GM12864 (cell line): ENCODE data around the gene MAMDC2.

Source experiments
- DNase-seq: peaks from one replicate; pipeline ENCODE4 v3.0.0-alpha.2; 2011; ENCODE audit warnings: low read depth
- H3K4me3 ChIP-seq: 2 replicates; pipeline ENCODE4 v1.5.1; 2011; ENCODE audit warnings: mild to moderate bottlenecking, low read depth, low read length, control low read depth
- TF ChIP-seq, protein P1 (sequence below): IDR thresholded peaks from 2 replicates; pipeline ENCODE4 v1.5.1; 2011; ENCODE audit warnings: low read depth, mild to moderate bottlenecking, moderate library complexity, low read length, control low read depth, inconsistent platforms; ENCODE audit errors: missing control alignments

The MAMDC2 gene

DNA sequence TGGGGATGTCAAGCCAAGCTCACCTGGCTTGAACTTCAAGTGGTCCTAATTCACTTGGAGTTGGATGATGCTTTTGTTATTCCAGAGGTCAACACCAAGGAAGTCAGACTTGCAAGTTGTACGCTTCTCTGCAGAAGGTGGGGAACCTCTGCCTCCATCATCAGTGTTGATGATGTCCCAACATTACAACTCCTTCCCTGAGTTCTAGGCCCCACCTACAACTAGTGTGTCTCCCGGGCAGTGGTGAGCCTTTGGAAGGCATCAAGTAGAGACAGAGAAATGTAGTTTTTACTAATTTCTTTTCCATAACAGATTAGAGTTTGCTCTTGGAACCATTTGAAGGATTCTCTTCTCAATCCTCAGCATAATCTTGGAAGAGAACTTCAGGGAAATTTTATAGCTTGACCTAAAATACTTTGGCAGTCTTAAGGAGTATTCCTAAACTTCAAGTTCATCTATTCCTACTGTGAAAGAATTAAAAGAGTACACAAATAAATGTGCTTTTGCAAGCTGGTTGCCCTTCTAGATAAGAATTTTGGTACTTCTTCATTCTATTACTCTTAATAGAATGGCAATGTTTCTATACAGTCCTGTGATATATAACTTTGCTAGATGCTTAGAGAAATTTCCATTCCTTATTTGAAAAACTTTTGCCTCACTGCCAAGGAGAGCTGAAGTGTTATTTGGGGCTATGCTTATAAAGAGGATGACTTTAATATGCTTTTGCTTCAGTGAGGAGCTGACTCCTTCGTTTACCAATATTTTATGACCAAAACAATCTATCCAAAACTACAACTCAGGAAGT is 12.0 kb downstream of the MAMDC2 start:
- TF ChIP-seq, protein P1, sequence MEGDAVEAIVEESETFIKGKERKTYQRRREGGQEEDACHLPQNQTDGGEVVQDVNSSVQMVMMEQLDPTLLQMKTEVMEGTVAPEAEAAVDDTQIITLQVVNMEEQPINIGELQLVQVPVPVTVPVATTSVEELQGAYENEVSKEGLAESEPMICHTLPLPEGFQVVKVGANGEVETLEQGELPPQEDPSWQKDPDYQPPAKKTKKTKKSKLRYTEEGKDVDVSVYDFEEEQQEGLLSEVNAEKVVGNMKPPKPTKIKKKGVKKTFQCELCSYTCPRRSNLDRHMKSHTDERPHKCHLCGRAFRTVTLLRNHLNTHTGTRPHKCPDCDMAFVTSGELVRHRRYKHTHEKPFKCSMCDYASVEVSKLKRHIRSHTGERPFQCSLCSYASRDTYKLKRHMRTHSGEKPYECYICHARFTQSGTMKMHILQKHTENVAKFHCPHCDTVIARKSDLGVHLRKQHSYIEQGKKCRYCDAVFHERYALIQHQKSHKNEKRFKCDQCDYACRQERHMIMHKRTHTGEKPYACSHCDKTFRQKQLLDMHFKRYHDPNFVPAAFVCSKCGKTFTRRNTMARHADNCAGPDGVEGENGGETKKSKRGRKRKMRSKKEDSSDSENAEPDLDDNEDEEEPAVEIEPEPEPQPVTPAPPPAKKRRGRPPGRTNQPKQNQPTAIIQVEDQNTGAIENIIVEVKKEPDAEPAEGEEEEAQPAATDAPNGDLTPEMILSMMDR = no peak
- DNase-seq = no peak
- H3K4me3 ChIP-seq = no peak overlapping the region

DNA sequence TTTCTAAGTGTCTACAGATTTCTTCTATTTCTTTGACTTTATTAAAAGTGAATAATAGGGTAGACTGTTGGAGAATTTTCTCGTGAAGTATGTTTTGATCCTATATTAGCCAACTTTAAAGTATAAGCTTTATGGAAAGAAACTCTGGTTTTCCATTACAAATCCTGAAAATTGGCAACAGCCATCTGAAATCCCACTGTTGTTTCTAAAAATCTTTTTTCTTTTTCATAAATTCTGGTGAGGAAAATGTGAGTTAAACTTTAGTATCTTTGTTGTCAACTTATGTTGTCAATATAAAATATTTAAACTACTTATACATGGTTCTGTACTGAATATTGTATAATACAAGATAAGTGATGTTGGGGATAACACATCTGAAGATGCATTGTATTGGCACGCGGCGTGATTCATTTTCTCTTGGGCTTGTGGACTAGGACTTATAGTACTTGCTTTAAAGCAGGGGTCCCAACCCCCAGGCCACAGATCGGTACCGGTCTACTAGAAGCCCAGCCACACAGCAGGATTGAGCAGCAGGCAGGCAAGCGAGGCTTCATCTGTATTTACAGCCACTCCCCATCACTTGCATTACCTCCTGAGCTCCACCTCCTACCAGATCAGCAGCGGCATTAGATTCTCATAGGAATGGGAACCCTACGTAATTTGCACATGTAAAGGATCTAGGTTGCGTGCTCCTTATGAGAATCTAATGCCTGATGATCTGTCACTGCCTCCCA is 12.7 kb downstream of the MAMDC2 start:
- TF ChIP-seq, protein P1 = no peak
- no peak for DNase-seq
- H3K4me3 ChIP-seq = no peak overlapping the region

DNA sequence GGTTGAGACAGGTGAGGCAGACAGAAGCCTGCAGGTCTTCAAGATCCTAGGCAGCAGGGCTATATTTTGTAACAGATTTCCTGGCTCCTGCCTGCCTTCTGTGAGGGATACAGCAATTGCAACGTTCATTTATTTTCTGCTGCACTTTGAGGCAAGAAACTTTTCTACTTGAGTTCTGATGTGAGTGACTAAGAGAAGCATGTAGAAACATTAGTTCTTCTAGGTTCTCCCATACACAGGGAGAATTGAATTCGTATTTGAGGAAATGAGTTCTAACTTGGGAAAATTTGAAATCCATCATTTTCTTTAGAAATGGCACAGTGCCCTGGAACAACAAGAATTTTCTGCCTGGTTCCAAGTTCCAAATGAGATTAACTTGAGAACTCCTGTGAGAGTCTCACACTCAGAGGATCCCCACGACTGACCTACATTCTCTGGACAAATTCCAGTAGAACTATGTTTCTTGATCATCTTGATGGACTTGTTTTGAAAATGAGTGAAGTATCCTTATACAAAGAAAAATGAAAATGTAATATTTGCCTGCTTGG is 15.0 kb downstream of the MAMDC2 start:
- no peak overlapping the region for H3K4me3 ChIP-seq
- DNase-seq = no peak
- TF ChIP-seq, protein P1 = no peak

DNA sequence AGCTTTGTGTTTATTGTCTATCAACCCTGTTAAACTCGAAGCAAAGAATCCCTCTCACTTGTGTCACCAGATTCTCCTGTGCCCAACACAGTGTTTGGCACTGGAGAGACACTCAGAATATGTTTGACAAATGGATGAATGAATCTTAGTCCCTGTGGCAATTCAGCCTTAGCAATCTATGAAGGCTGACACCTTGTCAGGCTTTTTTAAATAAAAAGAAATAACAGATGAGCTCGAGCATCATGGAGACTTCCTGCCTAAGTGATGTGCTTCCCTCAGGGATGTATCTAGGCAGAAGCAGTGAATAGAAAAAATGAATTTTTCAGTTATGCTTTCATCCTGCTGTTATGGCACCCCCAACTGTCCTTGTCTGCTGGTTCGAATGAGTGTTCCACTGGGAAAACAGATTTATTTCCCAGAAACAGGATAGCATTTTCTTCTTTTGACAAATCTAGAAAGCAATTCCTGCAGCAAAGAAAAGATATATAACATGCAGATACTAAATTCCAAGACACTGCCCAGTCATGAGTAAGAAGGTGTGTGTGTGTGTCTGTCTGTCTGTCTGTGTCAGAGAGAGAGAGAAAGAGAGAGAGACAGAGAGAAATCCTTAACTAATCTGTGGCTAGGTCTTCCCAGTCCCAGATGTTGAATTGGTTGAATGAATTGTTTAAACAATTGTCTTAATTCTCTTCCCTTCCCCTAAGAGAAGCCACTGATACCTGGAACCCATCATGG is 16.7 kb downstream of the MAMDC2 start:
- DNase-seq = no peak
- TF ChIP-seq, protein P1 = no peak
- no peak overlapping the region for H3K4me3 ChIP-seq

DNA sequence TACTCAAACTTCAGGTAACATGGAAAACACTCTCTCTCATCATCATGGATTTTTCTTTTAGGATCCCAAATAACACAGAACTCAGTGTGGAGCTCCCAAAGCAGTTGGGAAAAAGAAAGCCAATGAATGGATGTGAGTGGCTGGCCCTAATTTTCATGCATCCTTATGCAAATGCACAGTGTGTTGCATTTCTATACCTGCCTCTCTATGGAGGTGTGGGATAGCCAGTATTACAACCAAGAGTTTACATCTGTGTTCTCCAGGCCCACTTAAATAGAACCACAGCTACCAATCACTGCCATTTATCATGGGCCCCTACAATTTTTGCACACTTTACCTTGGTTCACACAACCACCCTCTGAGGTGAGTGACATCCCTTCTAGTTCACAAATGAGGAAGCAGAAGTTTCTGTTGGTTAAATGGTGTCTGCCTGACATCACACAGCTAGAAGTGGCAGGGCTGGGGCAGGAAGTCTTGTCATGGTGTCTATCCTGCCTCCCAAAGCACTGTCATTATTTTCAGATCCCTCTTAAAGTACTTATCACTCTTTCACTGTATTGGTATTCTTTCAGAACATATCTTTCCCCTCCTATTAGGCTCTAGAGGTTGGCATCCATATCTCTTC is 17.3 kb downstream of the MAMDC2 start:
- H3K4me3 ChIP-seq = no peak overlapping the region
- TF ChIP-seq, protein P1 = no peak
- peak; percentile 21 for DNase-seq

DNA sequence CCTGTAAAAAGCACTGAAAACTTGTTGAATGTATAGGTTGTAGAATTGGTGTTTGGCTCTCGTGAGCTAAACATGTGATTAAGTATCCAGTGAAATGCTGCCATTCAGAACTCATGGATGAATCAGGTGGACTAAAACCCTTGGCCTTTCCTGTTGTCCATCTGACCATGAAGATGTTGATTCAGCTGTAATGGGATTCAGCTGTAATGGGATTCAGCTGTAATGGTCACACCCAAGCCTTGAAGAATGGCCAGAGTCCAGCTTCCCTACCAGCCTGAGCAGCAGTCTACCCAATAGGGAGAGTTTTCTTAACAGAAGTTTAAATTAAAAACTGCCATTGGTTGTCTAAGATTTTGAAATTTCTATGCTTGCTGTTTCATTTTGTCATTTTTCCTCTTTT is 18.1 kb downstream of the MAMDC2 start:
- H3K4me3 ChIP-seq = no peak overlapping the region
- TF ChIP-seq, protein P1 = no peak
- no peak for DNase-seq
